Measurements from ENCODE around the gene ACHE.
"Not testable (repeated sequence)": the region's sequence is repeated elsewhere in the genome, so short reads cannot be mapped to it uniquely, and the experiment has no call there.

ACHE gene

GRCh38 chr7:100895701-100895955 lies at the start of gene ACHE:
TSS of gene ACHE (minus strand) at chr7:100895888. CDS start at chr7:100894232, 1,656 bp downstream.
- DNase-seq, result no peak

GRCh38 chr7:100944138-100944537 lies 48.5 kb upstream of the ACHE start:
- no peak for DNase-seq

- no peak for DNase-seq
Measured at GRCh38 chr7:100943693-100944092, 48.0 kb upstream of the ACHE start.

- no peak for DNase-seq
Measured at GRCh38 chr7:100942045-100942774, 46.5 kb upstream of the ACHE start.

- DNase-seq, result not testable (repeated sequence)
Measured at GRCh38 chr7:100936167-100936566, 40.5 kb upstream of the ACHE start.

- DNase-seq, result not testable (repeated sequence)
Measured at GRCh38 chr7:100935381-100935780, 39.7 kb upstream of the ACHE start.

- no peak for DNase-seq
Measured at GRCh38 chr7:100933734-100934133, 38.0 kb upstream of the ACHE start.

GRCh38 chr7:100929808-100930174 lies 34.1 kb upstream of the ACHE start:
- DNase-seq, result no peak

GRCh38 chr7:100923616-100924015 lies 27.9 kb upstream of the ACHE start:
- DNase-seq, result not testable (repeated sequence)

GRCh38 chr7:100921039-100921438 lies 25.4 kb upstream of the ACHE start:
- no peak for DNase-seq

GRCh38 chr7:100919779-100920437 lies 24.2 kb upstream of the ACHE start:
- not testable (repeated sequence) for DNase-seq

- DNase-seq, result not testable (repeated sequence)
Measured at GRCh38 chr7:100919335-100919734, 23.6 kb upstream of the ACHE start.

GRCh38 chr7:100914879-100915447 lies 19.3 kb upstream of the ACHE start:
- no peak for DNase-seq

- no peak for DNase-seq
Measured at GRCh38 chr7:100914208-100914878, 18.7 kb upstream of the ACHE start.

GRCh38 chr7:100911484-100911883 lies 15.8 kb upstream of the ACHE start:
- no peak for DNase-seq

GRCh38 chr7:100910443-100910842 lies 14.8 kb upstream of the ACHE start:
- DNase-seq, result not testable (repeated sequence)

- DNase-seq, result no peak
Measured at GRCh38 chr7:100908512-100908911, 12.8 kb upstream of the ACHE start.

- no peak for DNase-seq
Measured at GRCh38 chr7:100902638-100903037, 7.0 kb upstream of the ACHE start.

GRCh38 chr7:100901921-100902332 lies 6.2 kb upstream of the ACHE start:
- DNase-seq, result no peak

GRCh38 chr7:100900978-100901377 lies 5.3 kb upstream of the ACHE start:
- no peak for DNase-seq

GRCh38 chr7:100899432-100899831 lies 3.7 kb upstream of the ACHE start:
- DNase-seq, result no peak

- DNase-seq, result no peak
Measured at GRCh38 chr7:100897772-100898454, 2.2 kb upstream of the ACHE start.

Measured in stimulated activated naive CD4-positive, alpha-beta T cell treated with Interleukin-2 at 50 U/mL for 16 hours (primary cell).